ENCODE measurements around the gene ARSA.
"Not testable (repeated sequence)": the region's sequence is repeated elsewhere in the genome, so short reads cannot be mapped to it uniquely, and the experiment has no call there.

ARSA gene

DNA sequence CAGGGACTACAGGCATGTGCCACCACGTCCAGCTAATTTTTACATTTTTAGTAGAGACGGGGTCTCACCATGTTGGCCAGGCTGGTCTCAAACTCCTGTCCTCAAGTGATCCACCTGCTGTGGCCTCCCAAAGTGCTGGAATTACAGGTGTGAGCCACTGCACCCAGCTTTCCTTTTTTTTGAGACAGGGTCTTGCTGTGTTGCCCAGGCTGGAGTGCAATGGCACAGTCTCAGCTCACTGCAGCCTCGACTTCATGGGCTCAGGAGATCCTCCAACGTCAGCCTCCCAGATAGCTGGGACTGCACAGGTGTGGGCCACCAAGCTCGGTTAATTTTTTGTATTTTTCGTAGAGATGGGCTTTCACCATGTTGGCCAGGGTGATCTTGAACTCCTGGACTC, 26.7 kb upstream of the ARSA start:
- DNase-seq = not testable (repeated sequence)

GRCh38 chr22:50653256-50653655, 25.3 kb upstream of the ARSA start:
- no peak for DNase-seq

GRCh38 chr22:50643821-50644101, 15.8 kb upstream of the ARSA start:
- not testable (repeated sequence) for DNase-seq

GRCh38 chr22:50643021-50643820, 15.3 kb upstream of the ARSA start:
- not testable (repeated sequence) for DNase-seq

DNA sequence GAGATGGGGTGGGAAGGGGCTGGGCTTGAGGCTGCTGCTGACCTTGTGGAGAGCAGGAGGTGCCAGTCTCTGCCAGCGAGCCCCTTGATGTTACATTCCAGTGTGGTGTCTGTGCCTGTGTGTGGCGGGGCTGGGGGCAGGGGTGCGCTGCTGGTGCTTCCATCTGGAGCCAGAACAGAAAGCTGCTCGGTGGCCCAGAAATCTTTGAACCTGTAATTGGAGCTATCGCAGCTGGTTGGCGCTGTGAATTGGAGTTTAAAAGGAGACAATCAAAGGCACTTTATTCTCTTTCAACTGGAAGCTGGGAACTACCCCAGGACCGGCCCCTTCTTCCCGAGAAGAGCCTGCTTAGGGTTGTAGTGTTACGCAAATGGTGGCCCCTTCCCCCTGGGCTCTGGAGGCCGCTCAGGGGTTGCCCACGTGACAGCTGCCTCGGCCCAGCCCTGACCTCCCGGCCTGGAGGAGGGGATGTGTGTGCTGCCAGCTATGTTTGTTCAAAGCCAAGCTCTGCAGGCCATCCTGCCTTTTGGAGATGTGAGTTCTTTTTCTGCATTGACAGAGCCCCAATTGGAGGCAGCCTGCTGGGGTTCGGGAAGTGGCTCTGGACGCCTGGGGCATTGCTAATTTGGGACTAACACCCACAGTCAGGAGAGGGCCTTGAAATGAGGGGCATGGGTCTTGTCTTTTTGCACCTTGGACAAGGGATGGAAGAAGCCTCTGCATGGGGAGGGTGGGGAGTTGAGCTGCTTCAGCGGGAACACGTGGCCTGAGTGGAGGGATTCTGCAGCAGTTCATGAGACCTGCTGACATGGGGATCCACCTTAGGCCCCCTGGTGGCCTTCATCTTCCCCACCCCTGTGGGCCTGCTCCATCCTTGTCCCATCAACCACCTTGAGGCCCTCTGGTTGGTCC, 14.0 kb upstream of the ARSA start:
- DNase-seq = no peak

GRCh38 chr22:50640857-50641647, 13.1 kb upstream of the ARSA start:
- no peak for DNase-seq

DNA sequence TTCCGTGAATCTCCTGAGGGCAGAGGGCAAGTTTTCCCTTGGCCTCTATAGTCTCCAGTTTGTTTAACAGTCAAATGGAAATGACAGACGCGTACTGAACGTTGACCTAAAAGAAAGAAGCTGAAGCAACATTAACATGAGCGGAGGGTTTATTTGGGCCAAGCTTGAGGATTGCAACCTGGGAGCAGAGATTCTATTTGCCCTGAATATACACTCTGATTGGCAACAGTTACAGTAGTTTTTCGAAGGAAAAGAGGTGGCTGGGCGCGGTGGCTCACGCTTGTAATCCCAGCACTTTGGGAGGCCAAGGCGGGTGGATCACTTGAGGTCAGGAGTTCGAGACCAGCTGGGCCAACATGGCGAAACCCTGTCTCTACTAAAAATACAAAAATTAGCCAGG, 12.3 kb upstream of the ARSA start:
- DNase-seq = not testable (repeated sequence)

DNA sequence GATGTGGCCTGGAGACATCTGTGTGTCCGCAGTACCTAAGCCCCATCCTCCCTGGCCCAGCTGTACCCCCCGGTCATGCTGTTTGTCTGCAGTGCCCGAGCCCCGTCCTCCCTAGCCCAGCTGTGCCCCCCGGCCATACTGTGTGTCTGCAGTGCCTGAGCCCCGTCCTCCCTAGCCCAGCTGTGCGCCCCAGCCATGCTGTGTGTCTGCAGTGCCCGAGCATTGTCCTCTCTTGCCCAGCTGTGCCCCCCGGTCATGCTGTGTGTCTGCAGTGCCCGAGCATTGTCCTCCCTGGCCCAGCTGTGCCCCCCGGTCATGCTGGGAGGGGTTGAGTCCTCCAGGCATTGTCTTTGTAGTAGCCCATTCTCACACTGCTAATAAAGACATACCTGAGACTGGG, 7.6 kb upstream of the ARSA start:
- no peak for DNase-seq

DNA sequence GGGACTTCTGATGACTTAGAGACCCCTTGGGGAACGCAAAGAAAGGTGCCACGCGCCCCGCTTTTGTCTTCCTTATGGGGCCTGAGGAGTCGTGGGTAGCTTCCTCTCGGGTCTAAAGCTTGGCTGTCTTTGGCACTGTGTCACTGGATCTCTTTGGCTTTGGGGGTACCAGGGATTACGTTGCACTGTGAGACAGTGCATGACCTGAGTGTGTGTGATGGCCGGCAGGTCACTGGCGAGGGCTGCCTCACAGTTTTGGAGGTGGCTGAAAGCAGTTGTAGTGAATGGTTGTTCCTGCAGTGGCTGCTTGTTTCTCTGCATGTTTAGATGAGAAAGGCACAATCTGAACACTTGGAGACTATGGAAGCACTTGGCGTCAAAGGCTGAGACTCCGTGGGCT, 5.8 kb upstream of the ARSA start:
- no peak for DNase-seq

- DNase-seq = no peak
These were observed 5.1 kb upstream of the ARSA start for GRCh38 chr22:50633086-50633485.

GRCh38 chr22:50630376-50630775, 2.4 kb upstream of the ARSA start:
- no peak for DNase-seq

- DNase-seq = no peak
These were observed 687 bp upstream of the ARSA start for GRCh38 chr22:50628543-50629134.

DNA sequence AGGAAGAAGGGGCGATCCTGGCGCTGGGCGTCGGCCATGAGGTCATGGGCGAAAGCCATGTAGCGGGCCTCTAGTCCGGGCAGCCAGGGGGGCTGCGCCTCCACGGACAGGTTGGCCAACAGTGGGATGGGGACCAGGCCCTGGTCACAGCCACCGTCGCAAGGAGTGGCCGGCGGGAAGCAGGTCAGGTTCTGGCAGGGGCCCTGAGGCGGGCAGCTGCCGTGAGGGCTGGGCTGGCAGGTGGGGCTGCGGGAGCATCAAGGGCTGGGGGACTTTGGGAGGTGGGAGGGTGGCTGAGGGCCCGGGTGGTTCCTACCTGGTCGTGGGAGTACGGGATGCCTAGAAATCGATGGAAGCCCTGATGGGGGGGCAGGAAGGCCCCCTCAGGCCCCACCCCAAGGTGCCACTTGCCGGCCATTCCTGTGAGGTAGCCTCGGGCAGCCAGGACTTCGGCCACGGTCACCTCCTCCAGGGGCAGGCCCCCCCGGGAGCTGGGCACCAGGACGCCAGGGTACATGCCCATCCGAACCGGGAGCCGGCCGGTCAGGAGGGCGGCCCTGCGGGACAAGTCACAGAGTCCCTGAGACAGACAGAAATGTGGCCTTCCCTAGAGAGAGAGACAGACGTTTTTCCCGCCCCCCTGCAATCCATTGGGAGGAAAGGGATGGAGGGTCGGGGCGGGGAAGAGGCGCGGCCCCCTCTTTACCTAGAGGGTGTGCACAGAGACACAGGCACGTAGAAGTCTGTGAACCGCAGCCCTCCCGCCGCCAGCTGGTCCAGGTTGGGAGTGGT, 906 bp downstream of the ARSA start:
- DNase-seq = no peak

GRCh38 chr22:50626314-50626849, 1.6 kb downstream of the ARSA start:
- DNase-seq = no peak

- no peak for DNase-seq
These were observed 2.2 kb downstream of the ARSA start for GRCh38 chr22:50625568-50626313.

GRCh38 chr22:50625131-50625567, 2.8 kb downstream of the ARSA start:
- no peak for DNase-seq

DNA sequence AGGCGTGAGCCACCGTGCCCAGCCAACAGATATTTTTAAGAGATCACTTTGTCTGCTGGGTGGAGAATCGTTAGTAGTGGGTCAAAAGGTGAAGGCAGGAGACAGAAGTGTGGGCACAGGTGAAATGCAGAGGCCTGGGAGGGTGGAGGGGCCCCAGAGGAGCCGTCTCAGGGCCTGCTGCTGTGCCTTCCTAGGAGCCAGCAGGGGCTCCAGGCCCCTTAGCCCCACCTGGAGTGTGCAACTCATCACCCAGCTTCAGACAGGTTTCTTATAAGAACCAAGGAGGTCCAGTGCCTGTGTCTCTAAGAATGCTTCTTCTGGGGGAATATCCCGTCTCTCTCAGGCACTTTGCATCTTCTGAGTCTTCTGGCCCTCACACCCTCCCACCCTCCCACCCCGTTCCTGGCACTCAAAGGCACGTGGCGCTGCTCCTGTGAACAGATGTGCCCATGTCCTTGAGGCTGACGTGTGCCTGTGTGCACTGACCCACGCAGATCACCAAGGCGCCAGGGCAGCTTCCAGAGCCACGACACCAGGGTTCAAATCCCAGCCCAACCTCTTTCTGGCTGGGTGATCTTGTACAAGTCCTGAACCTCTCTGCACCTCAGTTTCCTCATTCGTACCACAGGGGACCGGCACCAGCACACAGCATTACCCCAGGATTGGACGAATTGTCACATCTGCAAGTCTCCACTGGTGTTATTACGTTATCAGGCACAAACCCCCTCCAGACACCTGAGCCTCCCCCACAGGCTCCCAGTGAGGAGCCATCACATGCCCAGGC, 3.4 kb downstream of the ARSA start:
- no peak for DNase-seq

- no peak for DNase-seq
These were observed 5.1 kb downstream of the ARSA start for GRCh38 chr22:50622723-50623327.

DNA sequence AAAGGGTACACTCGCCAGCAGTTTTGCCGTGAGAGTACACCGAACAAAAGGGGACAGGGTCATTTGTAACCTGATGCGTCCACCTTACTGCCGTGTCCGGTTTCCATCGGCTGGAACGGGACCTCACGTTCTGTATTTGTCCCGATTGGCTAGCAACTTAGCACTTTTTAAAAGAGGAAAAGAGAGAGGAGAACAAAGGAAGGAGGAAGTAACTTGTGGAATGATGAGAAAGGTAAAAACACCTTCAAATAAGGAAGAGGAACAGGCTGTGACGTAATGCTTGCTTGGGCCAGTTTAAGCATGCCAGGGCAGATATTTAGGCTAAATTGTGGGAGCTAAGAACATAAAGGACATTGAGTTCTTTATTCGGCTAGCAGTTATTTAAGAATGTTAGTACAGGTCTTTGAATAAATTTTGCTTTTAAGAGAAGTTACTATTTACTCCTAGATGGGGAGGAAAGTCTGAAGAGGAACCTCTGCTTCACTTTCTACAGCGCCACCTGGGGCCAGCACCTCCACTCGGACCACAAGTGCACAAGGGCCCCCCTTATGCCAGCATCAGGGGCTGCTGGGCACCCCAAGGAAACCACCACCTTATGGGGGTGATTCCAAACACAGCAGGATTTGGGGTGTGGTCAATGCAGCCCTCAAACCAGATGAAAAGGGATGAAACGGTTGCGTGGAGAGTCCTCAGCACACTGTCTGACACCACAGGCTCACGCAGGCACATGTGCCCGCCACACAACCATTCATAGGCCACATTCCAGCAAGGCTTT, 5.8 kb downstream of the ARSA start:
- no peak for DNase-seq
